NT2/D1 (cell line): ENCODE results near the gene MRPL36.

Source experiments
- SUZ12 ChIP-seq: IDR thresholded peaks from 2 replicates; pipeline ENCODE4 v1.6.1; 2011; ENCODE audit not compliant: insufficient read length, insufficient read depth; ENCODE audit errors: extremely low read depth
- YY1 ChIP-seq: IDR thresholded peaks from 2 replicates; pipeline ENCODE4 v1.6.1; 2011; ENCODE audit not compliant: insufficient read length, insufficient read depth

- TF ChIP-seq YY1 (no peak), SUZ12 (no peak)
These were observed 39.4 kb downstream of the MRPL36 start for GRCh38 chr5:1760231-1760630.
